Globus pallidus (tissue), 1 donor: ENCODE measurements around the gene SEC61G.

Source experiments
- DNase-seq: peaks from one replicate; pipeline ENCODE4 v3.0.0-alpha.2; 2015; ENCODE audit warnings: low spot score

SEC61G gene

GRCh38 chr7:54764861-54765260, 5.8 kb upstream of the SEC61G start:
- no peak for DNase-seq

GRCh38 chr7:54757711-54758110, 1.3 kb downstream of the SEC61G start:
- DNase-seq = no peak

- no peak for DNase-seq
Observed at GRCh38 chr7:54749200-54749599, 9.8 kb downstream of the SEC61G start.

- no peak for DNase-seq
Observed at GRCh38 chr7:54747234-54747633, 11.8 kb downstream of the SEC61G start.

GRCh38 chr7:54743580-54743979, 15.4 kb downstream of the SEC61G start:
- DNase-seq = no peak

GRCh38 chr7:54738737-54739136, 20.3 kb downstream of the SEC61G start:
- DNase-seq = no peak

- no peak for DNase-seq
Observed at GRCh38 chr7:54729107-54729506, 29.9 kb downstream of the SEC61G start.

- no peak for DNase-seq
Observed at GRCh38 chr7:54728411-54728810, 30.6 kb downstream of the SEC61G start.

GRCh38 chr7:54725255-54725654, 33.8 kb downstream of the SEC61G start:
- DNase-seq = no peak

GRCh38 chr7:54722502-54722901, 36.5 kb downstream of the SEC61G start:
- no peak for DNase-seq

GRCh38 chr7:54722026-54722425, 37.0 kb downstream of the SEC61G start:
- no peak for DNase-seq

GRCh38 chr7:54719974-54720373, 39.0 kb downstream of the SEC61G start:
- no peak for DNase-seq

GRCh38 chr7:54719425-54719824, 39.6 kb downstream of the SEC61G start:
- no peak for DNase-seq

GRCh38 chr7:54712820-54713219, 46.2 kb downstream of the SEC61G start:
- DNase-seq = no peak

GRCh38 chr7:54711900-54712595, 47.0 kb downstream of the SEC61G start:
- no peak for DNase-seq

GRCh38 chr7:54709283-54709682, 49.7 kb downstream of the SEC61G start:
- DNase-seq = no peak

GRCh38 chr7:54705436-54705835, 53.6 kb downstream of the SEC61G start:
- DNase-seq = no peak

- no peak for DNase-seq
Observed at GRCh38 chr7:54704851-54705250, 54.2 kb downstream of the SEC61G start.
